Activated naive CD8-positive, alpha-beta T cell (primary cell): ENCODE results near the gene MAST4.

ENCODE experiments used
- H3K27ac Mint-ChIP-seq: one replicate; pipeline ENCODE4 v1.8.0; 2021; ENCODE audit warnings: mixed read lengths
- H3K27me3 Mint-ChIP-seq: one replicate; pipeline ENCODE4 v1.8.0; 2021; ENCODE audit warnings: mixed read lengths
- H3K36me3 Mint-ChIP-seq: one replicate; pipeline ENCODE4 v1.8.0; 2021; ENCODE audit warnings: mixed read lengths
- H3K4me1 Mint-ChIP-seq: one replicate; pipeline ENCODE4 v1.8.0; 2021; ENCODE audit warnings: low read depth, mixed read lengths
- H3K4me3 Mint-ChIP-seq: one replicate; pipeline ENCODE4 v1.8.0; 2021; ENCODE audit warnings: mild to moderate bottlenecking, mixed read lengths
- H3K9me3 Mint-ChIP-seq: one replicate; pipeline ENCODE4 v1.8.0; 2021; ENCODE audit warnings: low read depth, mixed read lengths

The MAST4 gene

GRCh38 chr5:67052034-67052433 is 455.8 kb downstream of the MAST4 start:
- Mint-ChIP-seq H3K4me3 (no peak overlapping the region), H3K27me3 (no peaks in the 10 kb centered on the region), H3K9me3 (no peaks in the 10 kb centered on the region), H3K36me3 (peaks cover 12% of the 10 kb centered on the region), H3K27ac (no peak overlapping the region), H3K4me1 (peaks cover 16% of the 10 kb centered on the region)

- Mint-ChIP-seq H3K36me3 (peaks cover 12% of the 10 kb centered on the region), H3K27ac (no peak overlapping the region), H3K4me3 (no peak overlapping the region), H3K4me1 (peaks cover 16% of the 10 kb centered on the region), H3K9me3 (no peaks in the 10 kb centered on the region), H3K27me3 (no peaks in the 10 kb centered on the region)
These were observed 457.0 kb downstream of the MAST4 start for GRCh38 chr5:67053229-67053628.

- Mint-ChIP-seq H3K36me3 (peaks cover 32% of the 10 kb centered on the region), H3K4me3 (no peak overlapping the region), H3K27ac (no peak overlapping the region), H3K9me3 (no peaks in the 10 kb centered on the region), H3K4me1 (peaks cover 18% of the 10 kb centered on the region), H3K27me3 (no peaks in the 10 kb centered on the region)
These were observed 463.0 kb downstream of the MAST4 start for GRCh38 chr5:67058998-67059743.

GRCh38 chr5:67059744-67060490 is 463.7 kb downstream of the MAST4 start:
- Mint-ChIP-seq H3K4me3 (no peak overlapping the region), H3K27me3 (no peaks in the 10 kb centered on the region), H3K9me3 (no peaks in the 10 kb centered on the region), H3K27ac (no peak overlapping the region), H3K4me1 (peaks cover 18% of the 10 kb centered on the region), H3K36me3 (peaks cover 27% of the 10 kb centered on the region)

GRCh38 chr5:67061511-67061910 is 465.3 kb downstream of the MAST4 start:
- no peaks in the 10 kb centered on the region for H3K27me3 Mint-ChIP-seq
- H3K9me3 Mint-ChIP-seq = no peaks in the 10 kb centered on the region
- no peak overlapping the region for H3K4me3 Mint-ChIP-seq
- H3K27ac Mint-ChIP-seq = no peak overlapping the region
- peaks cover 27% of the 10 kb centered on the region for H3K4me1 Mint-ChIP-seq
- peaks cover 24% of the 10 kb centered on the region for H3K36me3 Mint-ChIP-seq

GRCh38 chr5:67063055-67063454 is 466.9 kb downstream of the MAST4 start:
- peaks cover 31% of the 10 kb centered on the region for H3K36me3 Mint-ChIP-seq

GRCh38 chr5:67063791-67064190 is 467.6 kb downstream of the MAST4 start:
- H3K36me3 Mint-ChIP-seq = peaks cover 32% of the 10 kb centered on the region
- no peak overlapping the region for H3K27ac Mint-ChIP-seq
- no peak overlapping the region for H3K4me3 Mint-ChIP-seq
- no peaks in the 10 kb centered on the region for H3K27me3 Mint-ChIP-seq
- peaks cover 27% of the 10 kb centered on the region for H3K4me1 Mint-ChIP-seq
- H3K9me3 Mint-ChIP-seq = no peaks in the 10 kb centered on the region

More at GRCh38 chr5:67063055-67063454, 466.9 kb downstream of the MAST4 start:
- Mint-ChIP-seq H3K4me3 (no peak overlapping the region), H3K27me3 (no peaks in the 10 kb centered on the region), H3K27ac (no peak overlapping the region), H3K4me1 (peaks cover 27% of the 10 kb centered on the region), H3K9me3 (no peaks in the 10 kb centered on the region)

GRCh38 chr5:67065237-67065636 is 469.0 kb downstream of the MAST4 start:
- peak overlapping the region; percentile 61 for H3K27ac Mint-ChIP-seq
- H3K4me3 Mint-ChIP-seq = no peak overlapping the region
- H3K36me3 Mint-ChIP-seq = peaks cover 27% of the 10 kb centered on the region
- H3K4me1 Mint-ChIP-seq = peaks cover 25% of the 10 kb centered on the region
- no peaks in the 10 kb centered on the region for H3K27me3 Mint-ChIP-seq
- H3K9me3 Mint-ChIP-seq = no peaks in the 10 kb centered on the region

GRCh38 chr5:67065696-67066095 is 469.5 kb downstream of the MAST4 start:
- Mint-ChIP-seq H3K36me3 (peaks cover 25% of the 10 kb centered on the region), H3K27me3 (no peaks in the 10 kb centered on the region), H3K27ac (no peak overlapping the region), H3K4me3 (no peak overlapping the region), H3K4me1 (peaks cover 25% of the 10 kb centered on the region), H3K9me3 (no peaks in the 10 kb centered on the region)

GRCh38 chr5:67066815-67067214 is 470.6 kb downstream of the MAST4 start:
- peaks cover 20% of the 10 kb centered on the region for H3K4me1 Mint-ChIP-seq
- peaks cover 18% of the 10 kb centered on the region for H3K36me3 Mint-ChIP-seq
- no peaks in the 10 kb centered on the region for H3K9me3 Mint-ChIP-seq
- no peaks in the 10 kb centered on the region for H3K27me3 Mint-ChIP-seq
- H3K4me3 Mint-ChIP-seq = no peak overlapping the region
- no peak overlapping the region for H3K27ac Mint-ChIP-seq

GRCh38 chr5:67073045-67073680 is 477.0 kb downstream of the MAST4 start:
- no peaks in the 10 kb centered on the region for H3K27me3 Mint-ChIP-seq
- H3K4me3 Mint-ChIP-seq = no peak overlapping the region
- peaks cover 3% of the 10 kb centered on the region for H3K36me3 Mint-ChIP-seq
- H3K4me1 Mint-ChIP-seq = no peaks in the 10 kb centered on the region
- no peaks in the 10 kb centered on the region for H3K9me3 Mint-ChIP-seq
- no peak overlapping the region for H3K27ac Mint-ChIP-seq

- no peak overlapping the region for H3K27ac Mint-ChIP-seq
- H3K9me3 Mint-ChIP-seq = no peaks in the 10 kb centered on the region
- H3K4me3 Mint-ChIP-seq = no peak overlapping the region
- H3K36me3 Mint-ChIP-seq = peaks cover 3% of the 10 kb centered on the region
- H3K4me1 Mint-ChIP-seq = no peaks in the 10 kb centered on the region
- H3K27me3 Mint-ChIP-seq = no peaks in the 10 kb centered on the region
These were observed 481.1 kb downstream of the MAST4 start for GRCh38 chr5:67077296-67077695.

GRCh38 chr5:67081261-67081660 is 485.1 kb downstream of the MAST4 start:
- Mint-ChIP-seq H3K9me3 (no peaks in the 10 kb centered on the region), H3K27ac (no peak overlapping the region), H3K4me1 (peaks cover 4% of the 10 kb centered on the region), H3K36me3 (peaks cover 3% of the 10 kb centered on the region), H3K27me3 (no peaks in the 10 kb centered on the region), H3K4me3 (no peak overlapping the region)

GRCh38 chr5:67082941-67083340 is 486.7 kb downstream of the MAST4 start:
- Mint-ChIP-seq H3K36me3 (peaks cover 3% of the 10 kb centered on the region), H3K4me3 (no peak overlapping the region)

GRCh38 chr5:67085616-67086015 is 489.4 kb downstream of the MAST4 start:
- peaks cover 4% of the 10 kb centered on the region for H3K4me1 Mint-ChIP-seq

More at GRCh38 chr5:67082941-67083340, 486.7 kb downstream of the MAST4 start:
- Mint-ChIP-seq H3K27me3 (no peaks in the 10 kb centered on the region), H3K9me3 (no peaks in the 10 kb centered on the region), H3K4me1 (peaks cover 4% of the 10 kb centered on the region), H3K27ac (no peak overlapping the region)

More at GRCh38 chr5:67085616-67086015, 489.4 kb downstream of the MAST4 start:
- Mint-ChIP-seq H3K4me3 (no peak overlapping the region), H3K36me3 (peaks cover 5% of the 10 kb centered on the region), H3K27ac (no peak overlapping the region), H3K9me3 (no peaks in the 10 kb centered on the region), H3K27me3 (no peaks in the 10 kb centered on the region)
